Measurements from ENCODE around the gene IGF1R. TPM values are rescaled to one million over a fixed set of nuclear protein-coding genes. Genes with fewer than 3 reads are reported as not detected.

Gene IGF1R
- total RNA-seq, 1 donor from 2014 or later, result 53.7 TPM

GRCh38 chr15:98909968-98910885 lies 261.9 kb downstream of the IGF1R start:
- DNase-seq (ENCODE audit: low spot score), result no peak

- DNase-seq (ENCODE audit: low spot score), result peak; percentile 49
Observed at GRCh38 chr15:98914626-98915025, 266.3 kb downstream of the IGF1R start.

GRCh38 chr15:98916826-98917225 lies 268.5 kb downstream of the IGF1R start:
- no peak for DNase-seq (ENCODE audit: low spot score)

GRCh38 chr15:98917417-98917816 lies 269.1 kb downstream of the IGF1R start:
- DNase-seq (ENCODE audit: low spot score), result no peak

- no peak for DNase-seq (ENCODE audit: low spot score)
Observed at GRCh38 chr15:98920091-98920880, 271.9 kb downstream of the IGF1R start.

GRCh38 chr15:98923171-98923570 lies 274.8 kb downstream of the IGF1R start:
- DNase-seq (ENCODE audit: low spot score), result no peak

GRCh38 chr15:98923579-98923978 lies 275.2 kb downstream of the IGF1R start:
- DNase-seq (ENCODE audit: low spot score), result no peak

GRCh38 chr15:98924401-98925049 lies 276.2 kb downstream of the IGF1R start:
- no peak for DNase-seq (ENCODE audit: low spot score)

GRCh38 chr15:98926236-98926635 lies 277.9 kb downstream of the IGF1R start:
- DNase-seq (ENCODE audit: low spot score), result no peak

- DNase-seq (ENCODE audit: low spot score), result peak; percentile 48
Observed at GRCh38 chr15:98927022-98927421, 278.7 kb downstream of the IGF1R start.

- DNase-seq (ENCODE audit: low spot score), result no peak
Observed at GRCh38 chr15:98927996-98928395, 279.7 kb downstream of the IGF1R start.

GRCh38 chr15:98930576-98930975 lies 282.2 kb downstream of the IGF1R start:
- no peak for DNase-seq (ENCODE audit: low spot score)

- no peak for DNase-seq (ENCODE audit: low spot score)
Observed at GRCh38 chr15:98931004-98931403, 282.7 kb downstream of the IGF1R start.

GRCh38 chr15:98933406-98933805 lies 285.1 kb downstream of the IGF1R start:
- no peak for DNase-seq (ENCODE audit: low spot score)

- no peak for DNase-seq (ENCODE audit: low spot score)
Observed at GRCh38 chr15:98935736-98936135, 287.4 kb downstream of the IGF1R start.

GRCh38 chr15:98937413-98938104 lies 289.2 kb downstream of the IGF1R start:
- no peak for DNase-seq (ENCODE audit: low spot score)

GRCh38 chr15:98938105-98938417 lies 289.7 kb downstream of the IGF1R start:
- no peak for DNase-seq (ENCODE audit: low spot score)

GRCh38 chr15:98938799-98939198 lies 290.5 kb downstream of the IGF1R start:
- DNase-seq (ENCODE audit: low spot score), result no peak

GRCh38 chr15:98939311-98940080 lies 291.2 kb downstream of the IGF1R start:
- DNase-seq (ENCODE audit: low spot score), result no peak

GRCh38 chr15:98941595-98942255 lies 293.4 kb downstream of the IGF1R start:
- peak; percentile 20 for DNase-seq (ENCODE audit: low spot score)
